ENCODE results near the gene RDH5.

RDH5 gene

GRCh38 chr12:55696796-55697462 is 23.3 kb upstream of the RDH5 start:
- no peak for DNase-seq

GRCh38 chr12:55697686-55698085 is 22.5 kb upstream of the RDH5 start:
- no peak for DNase-seq

GRCh38 chr12:55698241-55698955 is 21.8 kb upstream of the RDH5 start:
- DNase-seq = no peak

- no peak for DNase-seq
These were observed 21.2 kb upstream of the RDH5 start for GRCh38 chr12:55698965-55699364.

- no peak for DNase-seq
These were observed 20.6 kb upstream of the RDH5 start for GRCh38 chr12:55699471-55700055.

GRCh38 chr12:55700255-55701018 is 19.8 kb upstream of the RDH5 start:
- DNase-seq = no peak

- no peak for DNase-seq
These were observed 17.3 kb upstream of the RDH5 start for GRCh38 chr12:55702861-55703260.

GRCh38 chr12:55703288-55703687 is 16.9 kb upstream of the RDH5 start:
- no peak for DNase-seq

GRCh38 chr12:55703901-55704761 is 16.1 kb upstream of the RDH5 start:
- DNase-seq = no peak

GRCh38 chr12:55704824-55705718 is 15.1 kb upstream of the RDH5 start:
- no peak for DNase-seq

GRCh38 chr12:55705782-55706402 is 14.3 kb upstream of the RDH5 start:
- no peak for DNase-seq

GRCh38 chr12:55706568-55707218 is 13.5 kb upstream of the RDH5 start:
- no peak for DNase-seq

GRCh38 chr12:55707219-55707671 is 12.9 kb upstream of the RDH5 start:
- no peak for DNase-seq

- DNase-seq = no peak
These were observed 12.1 kb upstream of the RDH5 start, which contains the start of gene ITGA7 for GRCh38 chr12:55707841-55708694. ITGA7 (minus strand) TSS chr12:55707904; CDS start chr12:55707682, 222 bp downstream.

GRCh38 chr12:55708695-55709233 is 11.4 kb upstream of the RDH5 start:
- no peak for DNase-seq

- DNase-seq = no peak
These were observed 8.2 kb upstream of the RDH5 start for GRCh38 chr12:55711786-55712553.

- DNase-seq = no peak
These were observed 7.3 kb upstream of the RDH5 start for GRCh38 chr12:55712700-55713415.

Measured in NCI-H1694 treated with DMSO at 0.1 percent for 48 hours (cell line).